Astrocyte (in vitro differentiated cells and primary cell): Measurements from ENCODE around the gene ABO. TPM values are rescaled to one million over a fixed set of nuclear protein-coding genes. Genes with fewer than 3 reads are reported as not detected.
"Not testable (repeated sequence)": the region's sequence is repeated elsewhere in the genome, so short reads cannot be mapped to it uniquely, and the experiment has no call there.

Experiments used
- DNase-seq: peaks from one replicate; pipeline ENCODE4 v3.0.0-alpha.2; 2010; ENCODE audit warnings: low read depth
- FAIRE-seq: peaks from 2 replicates; lab custom pipeline; 2011; peaks lifted over from hg19 to GRCh38; lab: Jason Lieb, UNC
- H2AFZ ChIP-seq: 2 replicates; pipeline ENCODE4 v1.6.0; 2012; ENCODE audit warnings: low read depth, low read length, inconsistent platforms
- H3K27ac ChIP-seq: 2 replicates; pipeline ENCODE4 v1.5.1; 2011; ENCODE audit warnings: low read depth, low read length, inconsistent platforms
- H3K27me3 ChIP-seq: 2 replicates; pipeline ENCODE4 v1.6.0; 2011; ENCODE audit warnings: low read length, inconsistent platforms; ENCODE audit not compliant: insufficient read depth
- H3K36me3 ChIP-seq: 2 replicates; pipeline ENCODE4 v1.5.1; 2011; ENCODE audit warnings: low read length, inconsistent platforms; ENCODE audit not compliant: insufficient read depth
- H3K4me1 ChIP-seq: 2 replicates; pipeline ENCODE4 v1.5.1; 2011; ENCODE audit warnings: low read length, inconsistent platforms; ENCODE audit not compliant: insufficient read depth
- H3K4me2 ChIP-seq: 2 replicates; pipeline ENCODE4 v1.6.0; 2012; ENCODE audit warnings: low read length, inconsistent platforms
- H3K4me3 ChIP-seq: 2 replicates; pipeline ENCODE4 v1.5.1; 2011; ENCODE audit warnings: low read depth, mild to moderate bottlenecking, low read length, inconsistent platforms; ENCODE audit not compliant: insufficient read depth
- H3K79me2 ChIP-seq: 2 replicates; pipeline ENCODE4 v1.6.0; 2012; ENCODE audit warnings: mild to moderate bottlenecking, low read length, inconsistent platforms; ENCODE audit not compliant: insufficient read depth
- H3K9ac ChIP-seq: 2 replicates; pipeline ENCODE4 v1.6.0; 2012; ENCODE audit warnings: mild to moderate bottlenecking, low read length, inconsistent platforms
- H3K9me3 ChIP-seq: 2 replicates; pipeline ENCODE4 v1.5.1; 2012; ENCODE audit warnings: low read depth, mild to moderate bottlenecking, low read length, inconsistent platforms; ENCODE audit not compliant: insufficient read depth
- H4K20me1 ChIP-seq: 2 replicates; pipeline ENCODE4 v1.6.0; 2012; ENCODE audit warnings: low read length, inconsistent platforms; ENCODE audit not compliant: insufficient read depth
- H3K27ac Mint-ChIP-seq: one replicate; pipeline ENCODE4 v1.8.0; 2021; ENCODE audit warnings: mild to moderate bottlenecking, mixed read lengths; ENCODE audit not compliant: unreplicated experiment
- H3K27me3 Mint-ChIP-seq: one replicate; pipeline ENCODE4 v1.8.0; 2021; ENCODE audit warnings: low read depth, mixed read lengths; ENCODE audit not compliant: unreplicated experiment
- H3K36me3 Mint-ChIP-seq: one replicate; pipeline ENCODE4 v1.8.0; 2021; ENCODE audit warnings: low read depth, mixed read lengths; ENCODE audit not compliant: unreplicated experiment
- H3K4me1 Mint-ChIP-seq: one replicate; pipeline ENCODE4 v1.8.0; 2021; ENCODE audit warnings: low read depth, mixed read lengths; ENCODE audit not compliant: unreplicated experiment
- H3K4me3 Mint-ChIP-seq: one replicate; pipeline ENCODE4 v1.8.0; 2021; ENCODE audit warnings: mild to moderate bottlenecking, moderate library complexity, mixed read lengths; ENCODE audit not compliant: unreplicated experiment
- H3K9me3 Mint-ChIP-seq: one replicate; pipeline ENCODE4 v1.8.0; 2021; ENCODE audit warnings: mild to moderate bottlenecking, mixed read lengths; ENCODE audit not compliant: unreplicated experiment
- CTCF ChIP-seq: IDR thresholded peaks from 2 replicates; pipeline ENCODE4 v1.5.1; 2011; ENCODE audit warnings: low read depth, mild to moderate bottlenecking, inconsistent platforms, low read length, moderate library complexity; ENCODE audit not compliant: insufficient read depth
- EZH2 ChIP-seq: IDR thresholded peaks from 2 replicates; pipeline ENCODE4 v1.6.1; 2012; ENCODE audit warnings: mild to moderate bottlenecking, low read length, inconsistent platforms; ENCODE audit not compliant: insufficient read depth
- total RNA-seq: library from RNA; stranded (reverse); gene quantifications from 2 replicates; pipeline ENCODE4 v1.2.1, GENCODE V29; 2021

The ABO gene
- total RNA-seq, 1 donor from 2014 or later = not detected

GRCh38 chr9:133221177-133221809 lies 53.7 kb downstream of the ABO start:
- Histone ChIP-seq H3K27me3 (no peaks in the 10 kb centered on the region), H2AFZ (no peak overlapping the region), H3K27ac (no peak overlapping the region), H3K4me1 (no peaks in the 10 kb centered on the region), H3K4me2 (no peak overlapping the region), H4K20me1 (no peaks in the 10 kb centered on the region), H3K9me3 (no peaks in the 10 kb centered on the region), H3K4me3 (no peak overlapping the region), H3K9ac (no peak overlapping the region), H3K79me2 (no peaks in the 10 kb centered on the region), H3K36me3 (no peaks in the 10 kb centered on the region)
- Mint-ChIP-seq H3K4me1 (no peaks in the 10 kb centered on the region), H3K27ac (no peak overlapping the region), H3K4me3 (no peak overlapping the region), H3K9me3 (peaks cover 13% of the 10 kb centered on the region), H3K36me3 (no peaks in the 10 kb centered on the region), H3K27me3 (peaks cover 64% of the 10 kb centered on the region)
- DNase-seq (no peak), FAIRE-seq (no peak)
- TF ChIP-seq EZH2 (no peak), CTCF (no peak)

- Mint-ChIP-seq H3K27me3 (peaks cover 56% of the 10 kb centered on the region), H3K9me3 (peaks cover 13% of the 10 kb centered on the region)
- not testable (repeated sequence) for H3K9me3 ChIP-seq, H3K27ac Mint-ChIP-seq, H3K4me1 Mint-ChIP-seq, H3K4me1 ChIP-seq, DNase-seq, H3K79me2 ChIP-seq, H3K4me2 ChIP-seq, H3K27me3 ChIP-seq, H3K36me3 Mint-ChIP-seq, H2AFZ ChIP-seq, H4K20me1 ChIP-seq, H3K4me3 ChIP-seq, H3K36me3 ChIP-seq, H3K4me3 Mint-ChIP-seq, H3K27ac ChIP-seq, FAIRE-seq, H3K9ac ChIP-seq
These were observed 56.7 kb downstream of the ABO start for GRCh38 chr9:133218049-133218975.

- peaks cover 13% of the 10 kb centered on the region for H3K9me3 Mint-ChIP-seq
- H4K20me1 ChIP-seq, H3K9me3 ChIP-seq, H3K36me3 Mint-ChIP-seq, H3K27ac ChIP-seq, H2AFZ ChIP-seq, H3K36me3 ChIP-seq, H3K9ac ChIP-seq, H3K4me1 Mint-ChIP-seq, H3K27ac Mint-ChIP-seq, DNase-seq, H3K4me2 ChIP-seq, FAIRE-seq, H3K4me3 ChIP-seq, H3K27me3 ChIP-seq, H3K4me1 ChIP-seq, H3K79me2 ChIP-seq, H3K4me3 Mint-ChIP-seq: not testable (repeated sequence)
- peaks cover 51% of the 10 kb centered on the region for H3K27me3 Mint-ChIP-seq
These were observed 57.5 kb downstream of the ABO start for GRCh38 chr9:133217333-133217988.

- not testable (repeated sequence) for H3K4me1 ChIP-seq, H3K9me3 Mint-ChIP-seq, H3K27me3 ChIP-seq, H3K4me1 Mint-ChIP-seq, H3K4me2 ChIP-seq, H3K36me3 Mint-ChIP-seq, FAIRE-seq, H3K9me3 ChIP-seq, H3K36me3 ChIP-seq, H4K20me1 ChIP-seq, H3K79me2 ChIP-seq, H3K4me3 ChIP-seq, H2AFZ ChIP-seq, H3K27ac ChIP-seq, H3K9ac ChIP-seq
- DNase-seq = peak; percentile 4
- Mint-ChIP-seq H3K27ac (peak overlapping the region; percentile 10), H3K4me3 (peak overlapping the region; percentile 8), H3K27me3 (peaks cover 46% of the 10 kb centered on the region)
These were observed 60.7 kb downstream of the ABO start for GRCh38 chr9:133214276-133214675.
